Panc1 (cell line): ENCODE results near the gene TAF13. TPM values are rescaled to one million over a fixed set of nuclear protein-coding genes. Genes with fewer than 3 reads are reported as not detected.

Experiments used
- ATAC-seq: fragments of 200-7000 bp; cut with Tn5 transposase; 2 replicates; pipeline ENCODE4 v1.9.1; 2020; ENCODE audit warnings: mild to moderate bottlenecking, moderate library complexity
- BruUV-seq: library from RNA; stranded (reverse); fragments of 400-500 nt; replicated peaks from 2 replicates; lab custom pipeline; 2021; lab: Mats Ljungman, UMichigan
- CTCF ChIA-PET: fragments of 300-600 bp; sonication (Branson Sonifier 250); formaldehyde crosslinking; loops from one replicate; lab custom pipeline; 2022; ENCODE audit warnings: antibody characterized with exemption; lab: Charles Lee
- POLR2A ChIA-PET: fragments of 300-600 bp; sonication (Branson Sonifier 250); formaldehyde crosslinking; loops from one replicate; lab custom pipeline; 2022; ENCODE audit warnings: antibody characterized with exemption; lab: Charles Lee
- DNase-seq: peaks from one replicate; pipeline ENCODE4 v3.0.0-alpha.2; 2010; ENCODE audit warnings: low read depth, low spot score
- H3K27ac ChIP-seq: 2 replicates; pipeline ENCODE4 v1.5.1; 2011; ENCODE audit warnings: mild to moderate bottlenecking, low read length, inconsistent platforms
- H3K27me3 ChIP-seq: fragments of 200-500 bp; sonication (Bioruptor generic); 2 replicates; pipeline ENCODE4 v1.6.0; 2014; ENCODE audit warnings: low read length, inconsistent platforms; ENCODE audit not compliant: control insufficient read depth, insufficient read depth
- H3K36me3 ChIP-seq: fragments of 200-500 bp; sonication (Bioruptor generic); 2 replicates; pipeline ENCODE4 v1.5.1; 2014; ENCODE audit warnings: inconsistent platforms, mild to moderate bottlenecking, low read length, moderate library complexity; ENCODE audit not compliant: control insufficient read depth, insufficient read depth
- H3K4me1 ChIP-seq: 2 replicates; pipeline ENCODE4 v1.5.1; 2011; ENCODE audit warnings: inconsistent platforms, mild to moderate bottlenecking, low read length, moderate library complexity; ENCODE audit not compliant: control insufficient read depth, insufficient read depth
- H3K4me3 ChIP-seq, 2 experiments: 2 replicates each; pipeline ENCODE4 v1.5.1; 2011 to 2012; ENCODE audit warnings: low read depth in 2 of 2, low read length in 2 of 2, mild to moderate bottlenecking in 2 of 2, inconsistent platforms in 1 of 2, moderate library complexity in 1 of 2
- H3K9me3 ChIP-seq: fragments of 200-500 bp; sonication (Bioruptor generic); 2 replicates; pipeline ENCODE4 v1.5.1; 2014; ENCODE audit warnings: low read depth, mild to moderate bottlenecking, inconsistent platforms, low read length, moderate library complexity; ENCODE audit not compliant: control insufficient read depth, insufficient read depth
- CTCF ChIP-seq: fragments of 450-650 bp; IDR thresholded peaks from 2 replicates; pipeline ENCODE4 v1.5.1; 2017; ENCODE audit warnings: mild to moderate bottlenecking
- POLR2AphosphoS5 ChIP-seq: IDR thresholded peaks from 2 replicates; pipeline ENCODE4 v1.6.1; 2012; ENCODE audit warnings: mild to moderate bottlenecking, low read depth, low read length, moderate library complexity
- REST ChIP-seq, 2 experiments: IDR thresholded peaks; 2 replicates each; pipeline ENCODE4 v1.6.1; 2011 to 2012; ENCODE audit warnings: low read depth in 2 of 2, control low read depth in 1 of 2, low read length in 1 of 2, mild to moderate bottlenecking in 1 of 2, moderate library complexity in 1 of 2; ENCODE audit not compliant: insufficient read depth in 1 of 2
- SIN3A ChIP-seq: IDR thresholded peaks from 2 replicates; pipeline ENCODE4 v1.6.1; 2012; ENCODE audit warnings: low read depth, mild to moderate bottlenecking, low read length, moderate library complexity, borderline replicate concordance; ENCODE audit not compliant: insufficient read depth
- TCF7L2 ChIP-seq: IDR thresholded peaks from 2 replicates; pipeline ENCODE4 v1.6.1; 2011; ENCODE audit warnings: mild to moderate bottlenecking, low read depth, low read length, inconsistent platforms
- in situ Hi-C: cut with HindIII; loops from 2 replicates; pipeline ENCODE4 v1.10.0; 2016; ENCODE audit warnings: low sequenced_read_pairs, low pct_unique_long_range_greater_than_20kb
- intact Hi-C: fragments of 100-400 bp; cut with micrococcal nuclease; formaldehyde crosslinking; loops from one replicate; pipeline ENCODE4 v1.10.0; 2022; ENCODE audit not compliant: unreplicated experiment
- total RNA-seq: library from RNA; stranded (reverse); gene quantifications from one replicate; pipeline ENCODE4 v1.2.1, GENCODE V29; 2021; ENCODE audit not compliant: unreplicated experiment

The TAF13 gene
- total RNA-seq, 1 experiment from 2014 or later = 28.9 TPM

- Histone ChIP-seq H3K4me3 (no peak overlapping the region), H3K9me3 (no peaks in the 10 kb centered on the region), H3K4me1 (no peaks in the 10 kb centered on the region), H3K27ac (no peak overlapping the region), H3K27me3 (no peaks in the 10 kb centered on the region), H3K36me3 (no peaks in the 10 kb centered on the region)
- ChIA-PET POLR2A (no interaction called here), CTCF (interaction anchor here (0.7 to 2.2 kb wide), 2 partner anchors 10 to 85 kb away, joined by 3 to 18 read pairs; no protein-coding TSS in a partner anchor)
- in situ Hi-C loops = no loop called here
- ATAC-seq = no peak
- intact Hi-C loops = no loop called here
- TF ChIP-seq TCF7L2 = no peak
- no peak for TF ChIP-seq CTCF
- no peak for TF ChIP-seq REST (IDR thresholded peaks at IDR 0.05; ENCODE audit: insufficient read depth in 1 of 2, low read depth in 2 of 2, low read length in 1 of 2)
- no peak for TF ChIP-seq SIN3A
- no peak for TF ChIP-seq POLR2AphosphoS5
- no TSS peak for BruUV-seq
- DNase-seq = no peak
Measured at GRCh38 chr1:109109906-109110305, 34.1 kb upstream of the TAF13 start.

GRCh38 chr1:109107785-109108184, 32.0 kb upstream of the TAF13 start:
- no TSS peak for BruUV-seq
- ChIA-PET POLR2A (no interaction called here), CTCF (no interaction called here)
- no peaks in the 10 kb centered on the region for H3K27me3 ChIP-seq
- ATAC-seq = no peak
- TF ChIP-seq SIN3A = no peak
- TF ChIP-seq CTCF = no peak
- TF ChIP-seq POLR2AphosphoS5 = no peak
- no peak for TF ChIP-seq REST (IDR thresholded peaks at IDR 0.05; ENCODE audit: insufficient read depth in 1 of 2, low read depth in 2 of 2, low read length in 1 of 2)
- TF ChIP-seq TCF7L2 = no peak
- H3K36me3 ChIP-seq = no peaks in the 10 kb centered on the region
- in situ Hi-C loops = no loop called here
- DNase-seq = no peak
- intact Hi-C loops = no loop called here
- H3K4me3 ChIP-seq = no peak overlapping the region
- H3K4me1 ChIP-seq = no peaks in the 10 kb centered on the region
- no peak overlapping the region for H3K27ac ChIP-seq
- no peaks in the 10 kb centered on the region for H3K9me3 ChIP-seq
